Lower leg skin (tissue), 4 donors: ENCODE results near the gene GP5. TPM values are rescaled to one million over a fixed set of nuclear protein-coding genes. Genes with fewer than 3 reads are reported as not detected.

ENCODE experiments used
- DNase-seq, 2 donors: peaks; one replicate each; pipeline ENCODE4 v3.0.0-alpha.2; 2019; ENCODE audit warnings: low spot score in 2 of 2
- H3K4me3 ChIP-seq: fragments of 200-600 bp; sonication (generic); 2 replicates; pipeline ENCODE4 v1.5.1; 2017; ENCODE audit warnings: mild to moderate bottlenecking, low read depth; ENCODE audit not compliant: poor library complexity, severe bottlenecking
- CTCF ChIP-seq, 3 donors: fragments of 450-650 bp; IDR thresholded peaks; one replicate each; pipeline ENCODE4 v1.5.1; 2016; ENCODE audit warnings: antibody characterized with exemption in 3 of 3, mild to moderate bottlenecking in 3 of 3, moderate library complexity in 2 of 3
- POLR2A ChIP-seq, 2 donors: fragments of 450-650 bp; IDR thresholded peaks; one replicate each; pipeline ENCODE4 v1.6.1; 2016 to 2017; ENCODE audit warnings: antibody characterized with exemption in 2 of 2, mild to moderate bottlenecking in 1 of 2, moderate library complexity in 1 of 2
- WGBS, 2 donors: methylation state at CpG; one replicate each; pipeline ENCODE4 v1.1.5; 2018; 5-methylcytosine and 5-hydroxymethylcytosine counted together
- intact Hi-C: fragments of 100-400 bp; cut with DNase I; formaldehyde crosslinking; loops from one replicate; pipeline ENCODE4 v1.15.0; 2023; ENCODE audit warnings: low total_unique reads
- total RNA-seq, 4 donors: library from RNA; depleted of rRNA; stranded (reverse); fragments of >200 nt; gene quantifications; one replicate each; pipeline ENCODE4 v1.1.0, GENCODE V29; 2016

Gene GP5
- total RNA-seq, 4 donors from 2014 or later: 0.06 TPM; not detected in 3

DNA sequence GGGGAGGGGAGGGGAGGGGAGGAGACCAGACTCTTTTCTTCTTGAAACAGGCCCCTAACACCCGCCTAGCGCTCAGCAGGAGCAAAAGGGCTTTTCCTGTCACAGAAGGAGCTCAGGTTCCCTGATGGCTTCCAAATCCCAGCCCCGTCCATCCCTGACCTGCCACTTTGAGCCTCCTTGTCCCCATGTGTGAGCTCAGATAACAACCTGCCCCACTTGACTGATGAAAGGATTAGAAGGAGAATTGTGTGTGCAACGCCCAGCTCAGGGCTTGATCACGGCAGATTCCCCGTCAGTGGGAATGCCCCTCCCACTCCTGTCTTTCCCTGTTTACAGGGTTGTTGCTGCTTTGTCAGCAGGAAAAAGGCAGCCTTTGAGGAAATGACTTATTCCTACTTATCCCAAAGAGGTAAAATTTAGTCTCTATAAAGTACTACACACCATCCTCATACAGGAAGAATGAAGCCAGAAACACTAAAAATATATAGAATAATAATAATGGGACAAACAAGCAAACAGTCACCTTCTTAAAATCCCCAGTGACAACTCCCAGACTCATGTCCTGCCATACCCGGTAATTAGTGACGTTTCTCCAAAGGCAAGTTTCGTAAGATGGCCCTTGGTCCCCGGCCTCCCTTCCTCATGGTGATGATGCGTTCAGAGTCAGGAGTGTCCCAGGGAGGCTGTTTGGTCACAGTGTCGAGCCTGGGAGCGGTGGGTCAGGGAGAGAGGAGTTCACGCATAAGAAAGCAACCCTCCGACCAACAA is 23.4 kb downstream of the GP5 start:
- 59 to 64% methylated on average over 15 of the region's 15 CpGs for WGBS, 2 donors
- DNase-seq: no peak

GRCh38 chr3:194374935-194375334 is 24.1 kb downstream of the GP5 start:
- intact Hi-C loops: no loop called here
- no peak for TF ChIP-seq CTCF (IDR thresholded peaks at IDR 0.05)
- no peak for TF ChIP-seq POLR2A (IDR thresholded peaks at IDR 0.05)

More for the DNA sequence above, 23.4 kb downstream of the GP5 start:
- TF ChIP-seq CTCF (IDR thresholded peaks at IDR 0.05): no peak
- TF ChIP-seq POLR2A (IDR thresholded peaks at IDR 0.05): no peak
- intact Hi-C loops: no loop called here
- H3K4me3 ChIP-seq: no peak overlapping the region

DNA sequence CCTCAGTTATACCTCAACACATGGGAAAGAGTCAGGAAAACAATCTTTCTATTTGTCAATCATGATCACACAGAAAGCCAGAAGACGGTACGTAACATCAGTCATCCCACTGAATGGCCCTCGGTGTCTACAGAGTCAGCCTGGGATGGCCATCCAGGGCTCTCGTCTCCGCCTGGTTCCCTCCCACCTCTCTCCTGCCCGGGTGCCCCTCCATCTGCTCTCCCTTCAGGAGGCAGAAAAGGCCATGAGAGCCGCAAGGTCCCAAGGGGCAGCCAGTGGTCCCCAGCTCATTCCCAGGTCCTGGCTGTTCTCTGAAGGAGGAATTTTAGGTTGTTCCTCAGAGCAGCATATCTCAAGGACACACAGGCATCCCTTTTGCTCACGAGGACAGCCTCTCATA is 25.2 kb downstream of the GP5 start:
- DNase-seq: no peak
- TF ChIP-seq POLR2A (IDR thresholded peaks at IDR 0.05): no peak
- no peak for TF ChIP-seq CTCF (IDR thresholded peaks at IDR 0.05)
- intact Hi-C loops: no loop called here
- 78 to 84% methylated on average over 8 of the region's 8 CpGs for WGBS, 2 donors
- no peak overlapping the region for H3K4me3 ChIP-seq

More at GRCh38 chr3:194374935-194375334, 24.1 kb downstream of the GP5 start:
- H3K4me3 ChIP-seq: no peak overlapping the region
- DNase-seq: no peak
- 73 to 84% methylated on average over 10 of the region's 10 CpGs for WGBS, 2 donors

DNA sequence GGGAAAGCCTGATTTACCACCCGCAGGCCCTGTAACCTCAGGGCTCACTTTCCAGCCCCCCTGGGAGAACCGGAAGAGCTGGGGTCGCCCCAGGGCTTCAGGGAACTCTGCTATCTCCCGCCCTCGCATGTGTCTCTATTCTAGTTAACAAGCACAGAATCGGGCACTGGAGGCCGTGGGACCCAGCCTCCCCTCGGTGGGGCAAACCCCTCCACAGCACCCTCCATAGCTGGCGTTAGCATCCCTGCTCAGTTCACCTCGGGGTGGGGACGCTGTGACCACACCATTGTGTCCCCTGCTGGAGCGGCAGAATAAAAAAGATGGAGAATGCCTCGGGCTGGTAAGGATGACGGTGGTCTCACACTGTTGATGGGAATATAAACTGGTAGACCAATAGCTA is 26.0 kb downstream of the GP5 start:
- H3K4me3 ChIP-seq: no peak overlapping the region
- TF ChIP-seq CTCF (IDR thresholded peaks at IDR 0.05) (no peak), POLR2A (IDR thresholded peaks at IDR 0.05) (no peak)
- 86 to 89% methylated on average over 14 of the region's 14 CpGs for WGBS, 2 donors
- DNase-seq: no peak
- intact Hi-C loops: no loop called here

GRCh38 chr3:194370753-194371152 is 28.3 kb downstream of the GP5 start:
- intact Hi-C loops: no loop called here
- no peak overlapping the region for H3K4me3 ChIP-seq
- DNase-seq: no peak
- WGBS, 2 donors: 80 to 83% methylated on average over 10 of the region's 10 CpGs
- no peak for TF ChIP-seq POLR2A (IDR thresholded peaks at IDR 0.05)
- no peak for TF ChIP-seq CTCF (IDR thresholded peaks at IDR 0.05)
